Activated T-helper 17 cell treated with anti-CD3 and anti-CD28 coated beads, Interleukin-2, amount 50 U/mL, for 72 hours (primary cell): ENCODE results near the gene KCND3. TPM values are rescaled to one million over a fixed set of nuclear protein-coding genes. Genes with fewer than 3 reads are reported as not detected.
A peak's percentile ranks its signal among the peaks of the same experiment; 100 is the strongest.

Experiments used
- ATAC-seq: fragments of 150-1000 bp; cut with Tn5 transposase; replicated peaks from 2 replicates; pipeline ENCODE4 v1.10.0; 2021; ENCODE audit warnings: mild to moderate bottlenecking, moderate library complexity
- H3K27ac Mint-ChIP-seq: one replicate; pipeline ENCODE4 v1.8.0; 2022; ENCODE audit warnings: mixed read lengths
- H3K27me3 Mint-ChIP-seq: one replicate; pipeline ENCODE4 v1.8.0; 2022; ENCODE audit warnings: mixed read lengths
- H3K36me3 Mint-ChIP-seq: one replicate; pipeline ENCODE4 v1.8.0; 2022; ENCODE audit warnings: low read depth, mild to moderate bottlenecking, mixed read lengths
- H3K4me1 Mint-ChIP-seq: one replicate; pipeline ENCODE4 v1.8.0; 2022; ENCODE audit warnings: mixed read lengths
- H3K4me3 Mint-ChIP-seq: one replicate; pipeline ENCODE4 v1.8.0; 2022; ENCODE audit warnings: mild to moderate bottlenecking, mixed read lengths
- H3K9me3 Mint-ChIP-seq: one replicate; pipeline ENCODE4 v1.8.0; 2022; ENCODE audit warnings: mixed read lengths
- total RNA-seq, 2 donors: library from RNA; stranded (reverse); gene quantifications; one replicate each; pipeline ENCODE4 v1.2.3, GENCODE V29; 2022

The KCND3 gene
- total RNA-seq, 2 donors from 2014 or later, result not detected

DNA sequence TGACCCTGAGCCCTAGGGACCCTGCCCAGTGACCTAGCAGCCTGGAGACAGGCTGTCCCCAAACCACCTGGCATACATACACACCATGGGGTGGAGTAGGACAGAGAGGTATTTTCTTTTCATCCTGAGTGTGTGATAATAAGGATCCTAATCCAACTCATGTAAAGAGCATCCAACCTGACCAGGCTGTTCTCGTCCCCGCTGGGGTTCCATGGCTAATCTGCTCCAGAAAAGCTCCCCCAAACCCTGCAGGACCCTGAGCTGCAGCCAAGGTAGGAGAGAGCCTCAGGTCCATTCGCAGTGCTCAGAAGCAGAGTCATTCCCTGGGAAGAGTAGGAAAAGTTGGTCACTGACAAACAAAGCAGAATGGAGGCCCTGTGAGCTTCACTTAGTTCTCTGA, 31.4 kb downstream of the KCND3 start:
- Mint-ChIP-seq H3K36me3 (no peaks in the 10 kb centered on the region), H3K27me3 (peaks cover 32% of the 10 kb centered on the region), H3K27ac (no peak overlapping the region), H3K4me1 (no peaks in the 10 kb centered on the region), H3K9me3 (no peaks in the 10 kb centered on the region), H3K4me3 (no peak overlapping the region)
- ATAC-seq, result no peak

DNA sequence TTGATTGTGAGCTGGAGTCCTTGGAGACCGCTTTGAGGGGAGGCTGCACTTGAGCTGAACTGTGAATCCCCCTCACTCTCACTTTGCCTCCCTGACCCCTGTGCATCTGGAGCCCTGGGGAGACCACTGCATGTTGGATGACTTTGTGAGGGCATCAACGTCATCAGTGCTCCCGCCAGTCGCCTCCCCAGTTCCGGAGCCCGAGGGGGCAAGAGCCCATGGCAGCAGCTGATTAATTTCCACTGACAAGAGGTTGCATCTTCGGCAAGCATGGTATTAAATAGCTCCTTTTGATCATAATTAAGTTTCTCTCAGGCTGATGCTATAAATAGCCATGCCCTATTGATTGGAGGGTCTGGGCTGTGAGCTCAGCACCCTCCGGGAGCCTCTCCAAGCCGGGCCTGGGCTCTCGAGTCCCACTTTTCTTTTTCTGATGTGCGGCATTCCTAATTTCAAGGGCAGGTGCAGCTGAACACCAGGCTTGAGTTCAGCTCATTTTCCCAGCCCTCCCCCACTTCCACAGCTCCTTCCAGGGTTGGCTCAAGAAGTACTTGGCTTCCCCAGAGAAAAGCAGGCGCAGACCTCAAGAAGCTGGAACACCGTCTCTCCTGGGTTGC, 33.2 kb downstream of the KCND3 start:
- Mint-ChIP-seq H3K9me3 (no peaks in the 10 kb centered on the region), H3K4me1 (no peaks in the 10 kb centered on the region), H3K36me3 (no peaks in the 10 kb centered on the region), H3K4me3 (no peak overlapping the region), H3K27me3 (peaks cover 36% of the 10 kb centered on the region), H3K27ac (no peak overlapping the region)
- ATAC-seq, result no peak

DNA sequence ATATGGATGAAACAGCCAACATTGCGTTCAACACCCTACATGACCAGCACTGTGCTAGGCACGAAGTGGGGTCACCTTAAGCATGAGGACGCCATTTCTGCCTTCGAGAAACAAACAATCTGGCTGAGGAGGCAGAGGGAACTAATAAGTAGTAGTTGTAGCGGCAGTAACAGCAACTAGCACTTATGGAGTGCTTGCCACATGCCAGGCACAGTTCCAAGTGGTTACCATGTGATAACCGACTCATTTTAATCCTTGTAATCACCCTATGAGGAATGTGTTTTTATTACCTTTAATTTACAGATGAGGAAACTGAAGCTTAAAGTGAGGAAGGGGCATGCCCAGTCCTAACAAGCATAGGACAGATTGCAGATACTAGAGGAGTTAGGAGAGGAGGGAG, 33.7 kb downstream of the KCND3 start:
- ATAC-seq, result no peak
- H3K4me3 Mint-ChIP-seq, result no peak overlapping the region
- no peaks in the 10 kb centered on the region for H3K4me1 Mint-ChIP-seq
- H3K36me3 Mint-ChIP-seq, result no peaks in the 10 kb centered on the region
- H3K27me3 Mint-ChIP-seq, result peaks cover 36% of the 10 kb centered on the region
- H3K9me3 Mint-ChIP-seq, result no peaks in the 10 kb centered on the region
- no peak overlapping the region for H3K27ac Mint-ChIP-seq

DNA sequence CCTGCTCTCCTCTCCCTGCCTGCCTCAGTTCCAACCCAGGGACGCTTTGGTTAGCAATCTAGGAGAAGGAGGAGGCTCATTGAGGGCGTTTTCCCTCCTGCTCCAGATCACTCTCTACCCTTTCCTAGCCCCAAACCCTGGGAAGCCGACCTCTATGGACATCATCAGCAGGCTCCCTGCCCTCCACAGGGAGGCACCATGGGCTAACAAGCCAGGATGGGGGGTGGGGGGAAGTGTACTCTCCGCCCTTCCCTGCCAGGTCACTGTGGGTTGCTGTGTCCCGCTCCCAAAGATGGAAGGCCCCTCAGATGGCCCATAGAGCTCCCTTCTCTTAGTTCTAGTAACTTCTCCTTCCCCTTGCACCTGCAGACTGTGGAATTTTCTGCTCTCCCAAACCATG, 35.7 kb downstream of the KCND3 start:
- H3K36me3 Mint-ChIP-seq, result no peaks in the 10 kb centered on the region
- no peaks in the 10 kb centered on the region for H3K9me3 Mint-ChIP-seq
- H3K27ac Mint-ChIP-seq, result no peak overlapping the region
- peaks cover 30% of the 10 kb centered on the region for H3K27me3 Mint-ChIP-seq
- no peak overlapping the region for H3K4me3 Mint-ChIP-seq
- no peaks in the 10 kb centered on the region for H3K4me1 Mint-ChIP-seq
- no peak for ATAC-seq

DNA sequence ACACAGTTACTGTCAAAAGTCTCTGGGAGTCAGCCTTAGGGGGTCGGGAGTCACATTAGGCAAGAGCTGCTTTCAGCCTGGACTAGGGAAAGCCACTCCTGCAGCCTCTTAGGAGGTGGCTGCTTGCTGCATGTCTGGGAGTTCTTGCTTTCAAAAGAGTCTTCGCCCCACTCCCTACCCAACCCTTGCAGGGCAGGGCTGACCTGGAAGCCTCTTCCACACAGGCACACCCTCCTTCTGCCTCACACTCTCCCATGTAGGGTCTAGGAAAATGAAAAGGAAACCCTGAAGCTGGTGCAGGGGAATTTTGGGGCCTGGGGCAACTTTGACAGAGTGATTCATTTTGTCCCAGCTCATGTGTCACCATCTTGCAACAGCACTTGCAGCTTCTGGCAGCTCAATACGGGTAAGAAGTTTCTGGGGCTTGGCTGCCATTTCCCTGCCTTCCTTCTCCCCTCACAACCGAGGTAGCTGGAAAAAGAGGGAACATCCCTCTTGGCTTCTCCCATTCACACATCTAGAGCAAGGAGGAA, 37.3 kb downstream of the KCND3 start:
- Mint-ChIP-seq H3K27ac (no peak overlapping the region), H3K36me3 (no peaks in the 10 kb centered on the region), H3K9me3 (no peaks in the 10 kb centered on the region), H3K4me1 (no peaks in the 10 kb centered on the region), H3K4me3 (no peak overlapping the region), H3K27me3 (peaks cover 28% of the 10 kb centered on the region)
- no peak for ATAC-seq

DNA sequence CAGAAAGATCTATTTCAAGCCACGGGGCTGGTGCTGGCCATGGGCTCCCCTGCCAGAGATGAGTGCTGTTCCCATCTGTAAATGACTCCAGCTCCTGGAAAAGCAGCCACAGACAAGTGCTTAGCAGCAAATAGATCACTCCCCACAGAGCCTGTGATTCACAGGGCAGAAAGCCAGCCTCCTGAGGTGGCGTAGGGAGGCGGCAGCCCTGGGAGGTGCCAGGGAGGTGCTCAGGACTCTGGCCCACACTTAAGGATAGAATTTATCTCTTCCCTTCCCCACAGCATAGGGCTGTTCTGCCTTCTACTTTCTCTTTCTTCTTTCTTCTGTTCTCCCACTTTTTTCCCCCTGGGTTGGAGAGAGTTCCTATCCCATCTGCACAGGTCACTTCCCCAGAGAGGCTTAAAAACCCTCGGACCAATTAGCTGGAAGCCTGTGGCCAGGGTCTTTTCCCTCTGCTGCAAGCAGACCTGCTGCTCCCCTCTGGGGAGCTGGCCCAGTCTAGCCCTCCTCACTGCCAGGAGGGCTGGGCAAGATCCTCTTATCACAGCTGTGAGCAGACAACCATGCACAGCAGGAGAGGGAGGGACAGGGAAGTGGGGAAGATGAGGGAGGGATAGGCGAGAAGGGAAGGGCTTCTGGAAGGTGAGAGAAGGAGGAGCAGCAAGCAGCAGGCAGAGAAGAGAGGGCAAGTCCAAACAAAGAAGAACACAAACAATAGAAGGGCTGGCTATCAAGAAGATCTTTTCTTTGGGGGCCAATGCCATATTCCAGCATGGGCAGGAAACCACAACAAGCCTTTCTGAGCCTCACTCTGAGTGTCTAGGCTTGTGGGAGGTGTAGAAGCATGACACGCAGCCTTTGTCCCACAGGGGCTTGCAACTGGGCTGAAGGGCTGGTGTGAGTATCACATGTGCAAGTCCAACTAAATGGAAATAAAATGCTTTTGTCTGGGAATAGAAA, 41.0 kb downstream of the KCND3 start:
- Mint-ChIP-seq H3K4me3 (no peak overlapping the region), H3K27me3 (peaks cover 20% of the 10 kb centered on the region), H3K4me1 (no peaks in the 10 kb centered on the region), H3K27ac (peak overlapping the region; percentile 39), H3K9me3 (no peaks in the 10 kb centered on the region), H3K36me3 (no peaks in the 10 kb centered on the region)
- peak; percentile 6 for ATAC-seq

DNA sequence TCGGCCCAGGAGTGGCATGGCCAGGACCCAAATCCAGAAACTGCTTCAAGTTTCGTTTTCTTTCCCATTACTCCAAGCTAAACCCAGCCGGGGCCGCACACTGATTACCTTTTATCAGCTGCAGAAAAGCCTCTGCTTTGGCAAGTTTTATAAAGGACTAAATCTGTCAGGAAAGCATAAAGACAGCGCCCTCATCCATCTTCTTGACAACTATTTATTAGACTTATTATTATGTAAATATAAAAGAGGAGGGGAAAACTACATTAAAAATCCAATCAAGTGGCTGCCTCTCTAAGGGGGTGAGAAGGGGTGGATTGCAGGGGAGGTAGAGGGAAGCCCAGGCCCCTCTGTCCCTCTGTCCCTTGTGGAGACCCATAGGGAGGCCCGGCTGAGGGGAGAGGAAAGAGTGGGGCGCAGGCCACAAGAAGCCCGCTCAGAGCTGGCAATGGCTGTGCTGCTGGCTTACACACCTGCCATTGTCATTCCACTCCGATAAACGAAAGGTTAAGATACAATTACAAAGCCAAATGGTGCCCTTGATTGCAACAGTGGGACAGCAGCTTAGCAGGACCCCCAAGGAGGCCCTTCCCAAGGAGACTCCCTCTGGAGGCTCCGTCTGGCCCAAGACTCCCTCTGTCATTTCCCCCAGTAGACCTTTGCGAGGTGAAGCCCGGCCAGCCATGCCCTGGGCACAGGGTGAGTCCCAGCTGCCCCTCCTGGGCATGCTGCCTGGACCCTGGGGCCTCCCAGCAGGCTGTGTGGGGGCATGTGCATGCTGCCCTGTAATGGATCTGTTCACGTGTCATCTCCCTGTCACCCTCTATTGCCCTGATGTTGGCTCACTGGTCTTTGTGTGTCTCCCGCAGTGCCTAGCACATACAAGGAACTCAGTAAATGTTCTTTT, 45.4 kb downstream of the KCND3 start:
- no peaks in the 10 kb centered on the region for H3K4me1 Mint-ChIP-seq
- H3K27ac Mint-ChIP-seq, result no peak overlapping the region
- H3K9me3 Mint-ChIP-seq, result no peaks in the 10 kb centered on the region
- ATAC-seq, result no peak
- H3K27me3 Mint-ChIP-seq, result peaks cover 12% of the 10 kb centered on the region
- no peak overlapping the region for H3K4me3 Mint-ChIP-seq
- no peaks in the 10 kb centered on the region for H3K36me3 Mint-ChIP-seq

DNA sequence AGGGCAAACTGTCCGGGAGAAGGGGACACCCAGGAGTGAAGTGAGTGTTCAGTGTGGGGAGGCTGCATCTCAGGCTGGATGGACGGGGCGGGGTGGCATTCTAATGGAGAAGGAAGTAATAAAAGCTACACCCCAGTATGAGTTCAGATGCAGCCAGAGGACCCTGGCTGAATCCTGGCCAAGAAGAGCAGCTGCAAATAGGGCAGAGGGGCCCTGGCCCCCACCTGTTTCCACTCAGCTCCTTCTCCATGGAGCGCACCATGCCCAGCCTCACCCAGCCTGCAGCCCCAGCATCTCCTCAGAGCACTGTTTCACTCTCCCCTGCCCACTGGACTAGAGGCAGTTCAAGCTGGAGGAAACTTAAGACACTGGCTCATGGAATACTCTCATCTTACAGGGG, 46.4 kb downstream of the KCND3 start:
- ATAC-seq, result no peak
- Mint-ChIP-seq H3K4me3 (no peak overlapping the region), H3K9me3 (no peaks in the 10 kb centered on the region), H3K27me3 (peaks cover 9% of the 10 kb centered on the region), H3K4me1 (no peaks in the 10 kb centered on the region), H3K27ac (no peak overlapping the region), H3K36me3 (no peaks in the 10 kb centered on the region)

DNA sequence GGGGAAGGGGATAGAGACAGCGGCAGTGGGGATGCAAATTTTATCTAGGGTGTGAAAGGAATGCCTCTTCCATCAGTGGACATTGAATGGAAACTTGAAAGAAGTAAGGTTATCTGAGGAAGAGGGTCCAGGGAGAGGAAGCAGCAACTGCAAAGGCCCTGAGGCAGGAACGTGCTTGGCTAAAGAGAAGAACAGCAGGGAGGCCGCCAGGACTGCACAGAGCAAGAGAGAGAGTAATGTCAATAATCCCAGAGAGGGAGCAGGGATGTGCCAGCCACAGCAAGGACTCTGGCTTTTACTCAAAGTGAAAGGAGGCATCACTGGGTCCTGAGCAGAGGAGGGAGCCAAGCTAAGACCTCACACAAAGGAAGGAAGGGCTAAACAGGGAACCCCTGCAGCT, 50.9 kb downstream of the KCND3 start:
- no peak overlapping the region for H3K4me3 Mint-ChIP-seq
- no peak overlapping the region for H3K27ac Mint-ChIP-seq
- H3K4me1 Mint-ChIP-seq, result no peaks in the 10 kb centered on the region
- no peaks in the 10 kb centered on the region for H3K36me3 Mint-ChIP-seq
- H3K9me3 Mint-ChIP-seq, result no peaks in the 10 kb centered on the region
- peaks cover 9% of the 10 kb centered on the region for H3K27me3 Mint-ChIP-seq
- no peak for ATAC-seq

DNA sequence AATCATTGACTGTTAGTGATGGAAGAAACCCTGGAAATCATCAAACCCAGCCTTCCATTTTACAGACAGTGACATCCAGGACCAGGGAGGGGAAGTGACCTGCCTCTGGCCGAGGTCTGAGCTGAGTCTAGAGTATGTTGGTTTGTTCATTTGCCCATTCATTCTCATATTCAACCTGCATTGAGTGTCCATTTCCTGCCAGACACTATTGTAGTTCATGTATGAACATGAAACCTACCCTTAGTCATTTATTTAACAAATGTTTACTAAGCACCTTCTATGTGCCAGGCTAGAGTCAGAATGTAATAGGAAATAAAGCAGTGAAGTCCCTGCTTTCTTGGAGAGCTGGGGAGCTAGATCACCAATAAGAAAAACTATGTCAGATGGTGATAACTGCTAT, 51.3 kb downstream of the KCND3 start:
- H3K27me3 Mint-ChIP-seq, result peaks cover 9% of the 10 kb centered on the region
- H3K36me3 Mint-ChIP-seq, result no peaks in the 10 kb centered on the region
- H3K4me3 Mint-ChIP-seq, result no peak overlapping the region
- no peaks in the 10 kb centered on the region for H3K4me1 Mint-ChIP-seq
- H3K27ac Mint-ChIP-seq, result no peak overlapping the region
- ATAC-seq, result peak; percentile 58
- no peaks in the 10 kb centered on the region for H3K9me3 Mint-ChIP-seq

DNA sequence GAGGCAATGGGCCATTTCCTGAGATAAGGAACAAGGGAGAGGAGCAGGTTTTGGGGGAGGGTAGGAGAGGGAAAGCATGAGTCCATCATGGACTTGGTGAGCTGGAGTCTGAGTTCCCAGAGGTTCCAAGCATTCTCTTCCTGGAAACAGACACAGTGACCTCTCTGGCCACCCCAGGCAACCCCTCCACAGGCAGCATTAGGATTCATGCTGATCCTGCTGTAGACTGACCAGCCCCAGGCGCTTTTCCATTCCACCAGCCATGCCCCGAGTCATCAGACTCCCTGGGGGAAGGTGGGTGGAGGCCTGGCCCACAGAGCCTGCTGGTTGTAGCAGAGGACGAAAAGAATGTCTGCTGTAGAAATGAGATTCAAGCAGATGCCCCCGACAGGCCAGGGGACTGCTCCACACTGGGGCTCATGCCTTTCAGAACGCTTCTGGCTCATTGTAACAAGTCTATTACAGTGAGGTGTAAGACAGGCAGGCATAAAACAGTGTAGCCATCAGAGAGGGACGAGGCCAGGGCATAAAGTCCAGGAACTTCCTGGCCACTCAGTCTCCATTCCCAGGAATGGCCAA, 52.2 kb downstream of the KCND3 start:
- Mint-ChIP-seq H3K4me1 (no peaks in the 10 kb centered on the region), H3K27ac (no peak overlapping the region), H3K27me3 (peaks cover 7% of the 10 kb centered on the region), H3K9me3 (no peaks in the 10 kb centered on the region), H3K4me3 (no peak overlapping the region), H3K36me3 (no peaks in the 10 kb centered on the region)
- no peak for ATAC-seq

DNA sequence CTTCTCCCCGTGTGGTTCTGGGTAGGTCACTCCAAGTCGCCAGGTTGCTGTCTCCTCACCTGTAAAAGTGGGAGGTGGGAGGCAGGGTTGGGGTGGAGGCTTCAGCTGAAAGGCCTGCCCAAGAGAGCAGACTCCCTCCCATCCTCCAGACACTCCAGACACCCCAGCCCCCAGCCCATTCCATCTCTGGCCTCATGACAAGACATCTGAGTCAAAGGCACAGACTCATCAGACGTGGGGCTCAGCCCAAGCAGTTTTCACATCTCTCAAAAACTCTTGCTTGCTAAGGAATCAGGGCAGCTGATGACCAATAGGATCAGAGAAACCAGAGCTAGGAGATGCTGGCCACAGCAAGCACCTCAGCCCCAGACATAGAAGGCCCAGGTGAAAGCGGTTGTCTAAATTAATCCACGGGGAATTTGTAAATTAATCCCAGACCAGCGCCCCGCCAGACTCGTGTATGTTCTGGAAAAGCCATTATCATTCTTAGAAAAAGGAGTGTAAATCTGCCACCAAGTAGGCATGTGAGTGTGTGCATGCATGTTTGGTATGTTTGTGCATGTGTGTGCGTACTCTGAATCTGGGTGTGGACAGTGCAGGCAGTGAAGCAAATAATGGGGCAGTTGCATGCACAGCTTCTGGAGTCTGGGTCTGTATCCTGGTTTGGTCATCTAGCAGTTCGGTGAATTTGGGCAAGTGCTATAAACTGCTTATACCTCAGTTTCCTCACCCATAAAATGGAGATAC, 55.2 kb downstream of the KCND3 start:
- H3K4me1 Mint-ChIP-seq, result no peaks in the 10 kb centered on the region

DNA sequence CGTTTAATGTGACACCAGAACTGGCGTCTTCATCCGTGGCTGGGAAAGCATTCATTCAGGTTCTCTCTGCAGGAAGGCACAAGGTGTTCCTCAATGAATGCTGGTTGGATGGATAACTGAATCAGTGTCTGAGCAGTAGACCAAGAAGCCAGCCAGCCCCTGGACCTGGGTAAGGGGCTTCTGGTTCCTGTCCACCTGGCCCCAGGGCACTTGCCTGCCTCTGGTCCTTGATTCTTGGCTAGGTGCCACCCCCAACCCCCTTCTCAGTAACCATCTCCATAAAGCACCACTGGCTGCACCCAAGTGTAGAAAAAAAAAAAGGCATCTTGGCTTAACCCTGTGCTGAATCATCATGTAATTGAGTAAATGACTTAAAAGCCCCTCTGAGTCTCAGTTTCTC, 59.1 kb downstream of the KCND3 start:
- no peak for ATAC-seq
- H3K27me3 Mint-ChIP-seq, result peaks cover 8% of the 10 kb centered on the region
- H3K4me1 Mint-ChIP-seq, result no peaks in the 10 kb centered on the region
- H3K36me3 Mint-ChIP-seq, result no peaks in the 10 kb centered on the region
- no peaks in the 10 kb centered on the region for H3K9me3 Mint-ChIP-seq
- no peak overlapping the region for H3K4me3 Mint-ChIP-seq
- no peak overlapping the region for H3K27ac Mint-ChIP-seq

More for the DNA sequence above, 55.2 kb downstream of the KCND3 start:
- Mint-ChIP-seq H3K27ac (no peak overlapping the region), H3K27me3 (peaks cover 4% of the 10 kb centered on the region), H3K9me3 (no peaks in the 10 kb centered on the region), H3K36me3 (no peaks in the 10 kb centered on the region), H3K4me3 (no peak overlapping the region)
- ATAC-seq, result no peak
